NOMO-1 treated with DMSO at 0.1 percent for 48 hours (cell line): Measurements from ENCODE around the gene UBE2L6.

Experiments
- DNase-seq: peaks from one replicate; lab custom pipeline; 2025; ENCODE audit not compliant: unreplicated experiment; lab: John Stamatoyannopoulos, UW

UBE2L6 gene

GRCh38 chr11:57567515-57568329, at the start of gene UBE2L6:
UBE2L6 (minus strand) TSS chr11:57567672; CDS start chr11:57567611, 61 bp downstream.
- DNase-seq: peak; percentile 30

GRCh38 chr11:57616595-57616994, 49.1 kb upstream of the UBE2L6 start:
- DNase-seq: no peak

GRCh38 chr11:57615308-57615707, 47.8 kb upstream of the UBE2L6 start:
- no peak for DNase-seq

- DNase-seq: no peak
Observed at GRCh38 chr11:57614234-57614772, 46.8 kb upstream of the UBE2L6 start.

GRCh38 chr11:57610170-57610569, 42.7 kb upstream of the UBE2L6 start:
- no peak for DNase-seq

GRCh38 chr11:57605028-57605420, 37.6 kb upstream of the UBE2L6 start:
- no peak for DNase-seq

DNA sequence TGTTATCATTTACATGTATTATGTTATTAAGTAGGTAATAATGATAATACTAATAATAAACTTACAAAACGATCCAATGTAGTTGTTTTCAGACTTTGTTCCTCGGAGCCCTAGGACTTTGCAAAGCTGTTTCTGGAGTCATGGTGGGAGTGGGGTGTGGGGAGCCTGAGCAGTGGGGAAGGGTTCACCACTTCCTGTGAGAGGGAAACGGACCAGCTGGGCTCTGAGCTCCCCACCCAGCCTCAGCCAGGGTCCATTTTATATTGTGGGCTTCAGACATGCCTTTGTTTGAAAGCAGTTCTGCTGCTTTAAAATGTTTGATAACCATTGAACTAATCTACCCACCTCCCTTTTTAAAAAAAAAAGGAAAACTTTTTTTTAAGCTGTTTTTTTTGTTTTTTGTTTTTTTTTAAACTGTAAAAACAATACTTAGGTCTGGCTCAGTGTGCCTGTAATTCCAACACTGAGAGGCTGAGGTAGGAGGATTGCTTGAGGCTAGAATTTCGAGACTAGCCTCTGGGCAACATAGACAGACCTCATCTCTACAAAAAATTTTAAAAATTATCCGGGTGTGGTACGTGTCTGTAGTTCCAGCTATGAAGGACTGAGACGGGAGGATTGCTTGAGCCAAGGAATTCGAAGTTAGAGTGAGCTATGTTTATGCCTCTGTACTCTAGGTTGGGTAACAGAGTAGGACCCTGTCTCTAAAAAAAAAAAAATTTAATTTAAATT, 37.0 kb upstream of the UBE2L6 start:
- no peak for DNase-seq

- DNase-seq: no peak
Observed at GRCh38 chr11:57601297-57601696, 33.8 kb upstream of the UBE2L6 start.

DNA sequence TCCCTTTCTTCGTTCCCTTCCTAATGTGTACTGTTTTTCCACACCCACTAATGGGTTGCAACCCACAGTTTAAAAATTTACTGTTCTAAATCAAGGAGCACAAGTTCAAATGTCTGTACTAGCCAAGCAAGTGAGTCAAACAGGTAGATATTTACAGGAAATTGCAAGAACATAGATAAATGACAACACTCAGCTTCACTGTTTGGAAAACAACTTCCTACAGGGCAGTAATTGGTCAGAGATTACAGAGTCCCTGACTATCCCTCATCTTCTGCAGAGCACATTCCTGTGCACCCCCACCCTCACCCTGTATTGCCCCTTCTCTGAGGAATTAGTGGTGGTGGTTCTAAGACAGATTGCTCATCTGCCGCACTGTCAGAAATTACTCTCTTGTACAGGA, 31.9 kb upstream of the UBE2L6 start:
- DNase-seq: no peak

DNA sequence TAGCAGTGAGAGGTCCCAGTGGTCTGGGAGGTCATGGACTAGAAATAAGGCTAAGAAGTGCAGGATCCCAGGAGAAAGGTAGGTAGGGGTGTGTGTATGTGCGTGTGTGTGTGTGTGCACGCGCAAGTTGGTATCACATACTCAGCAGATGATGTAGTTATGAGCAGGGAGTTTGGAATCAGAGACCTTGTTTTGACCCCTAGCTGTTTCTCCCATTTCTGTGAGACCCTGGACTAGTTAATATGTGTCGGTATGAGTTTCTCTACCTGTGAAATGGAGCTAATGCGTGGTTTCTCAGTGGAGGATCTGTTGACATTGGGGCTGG, 31.3 kb upstream of the UBE2L6 start:
- DNase-seq: no peak

DNA sequence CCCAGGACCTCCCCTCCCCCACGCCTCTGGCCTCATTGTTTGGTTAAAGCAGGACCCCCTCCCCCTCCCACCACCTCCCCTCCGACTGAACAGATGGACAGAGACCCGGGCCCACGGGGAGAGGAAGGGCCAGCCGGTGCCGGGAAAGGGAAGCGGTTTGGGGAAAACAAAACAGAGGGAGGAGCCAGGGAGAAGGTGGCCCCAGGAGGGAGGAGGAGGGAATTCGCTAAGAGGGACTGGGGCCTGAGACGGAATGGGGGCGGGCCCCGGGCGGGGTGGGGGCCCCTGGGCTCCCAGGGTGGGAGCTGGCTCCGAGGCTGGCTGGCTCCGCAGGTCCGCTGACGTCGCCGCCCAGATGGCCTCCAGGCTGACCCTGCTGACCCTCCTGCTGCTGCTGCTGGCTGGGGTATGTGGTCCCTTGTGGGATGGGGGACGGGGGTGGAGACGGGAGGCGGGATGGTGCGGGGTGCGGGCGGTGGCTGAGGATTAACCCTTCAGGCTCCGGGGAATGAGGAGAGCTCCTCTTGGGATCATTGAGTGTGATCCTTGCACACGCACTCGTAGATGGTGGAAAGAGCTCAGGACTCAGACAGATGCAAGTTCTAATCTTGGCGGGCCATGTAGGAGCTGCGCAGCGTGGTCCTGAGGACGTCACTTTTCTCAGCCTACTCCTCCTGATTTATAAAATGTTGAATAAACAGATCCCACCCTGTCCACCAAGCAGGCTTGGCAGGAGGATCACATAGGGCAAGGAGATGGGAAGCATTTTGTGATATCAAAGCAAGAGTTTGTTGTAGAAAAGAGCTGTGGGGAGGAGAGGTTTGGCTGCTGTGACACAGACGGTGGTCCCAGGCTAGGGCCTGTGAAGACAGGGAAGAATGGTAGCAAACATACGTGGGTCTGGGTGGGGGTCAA, 30.7 kb upstream of the UBE2L6 start:
- DNase-seq: no peak

- no peak for DNase-seq
Observed at GRCh38 chr11:57597461-57597915, 30.0 kb upstream of the UBE2L6 start, which contains the start of gene SERPING1. SERPING1 (plus strand) TSS chr11:57597685; CDS start chr11:57598271, 586 bp downstream.

DNA sequence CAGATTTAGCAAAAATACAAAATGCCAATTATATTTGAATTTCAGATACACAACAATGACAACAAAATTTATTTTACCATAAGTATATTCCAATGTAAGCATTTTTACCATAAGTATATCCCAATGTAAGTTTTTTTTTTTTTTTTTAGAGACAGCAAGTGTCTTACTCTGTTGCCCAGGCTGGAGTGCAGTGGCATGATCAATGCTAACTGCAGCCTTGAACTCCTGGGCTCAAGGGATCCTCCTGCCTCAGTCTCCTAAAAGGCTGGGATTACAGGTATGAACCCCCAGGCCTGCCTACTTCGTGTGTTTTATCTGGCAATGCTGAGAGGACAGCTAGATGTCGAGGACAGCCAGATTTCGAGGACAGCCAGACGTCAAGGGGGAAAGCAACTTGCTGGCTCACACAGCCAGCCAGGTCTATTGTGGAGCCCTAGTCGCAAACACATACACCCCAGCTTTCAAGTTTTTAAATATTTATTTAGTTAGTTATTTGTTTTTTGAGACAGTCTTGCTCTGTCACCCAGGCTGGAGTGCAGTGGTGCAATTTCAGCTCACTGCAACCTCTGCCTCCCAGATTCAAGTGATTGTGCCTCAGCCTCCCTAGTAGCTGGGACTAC, 28.9 kb upstream of the UBE2L6 start:
- no peak for DNase-seq

DNA sequence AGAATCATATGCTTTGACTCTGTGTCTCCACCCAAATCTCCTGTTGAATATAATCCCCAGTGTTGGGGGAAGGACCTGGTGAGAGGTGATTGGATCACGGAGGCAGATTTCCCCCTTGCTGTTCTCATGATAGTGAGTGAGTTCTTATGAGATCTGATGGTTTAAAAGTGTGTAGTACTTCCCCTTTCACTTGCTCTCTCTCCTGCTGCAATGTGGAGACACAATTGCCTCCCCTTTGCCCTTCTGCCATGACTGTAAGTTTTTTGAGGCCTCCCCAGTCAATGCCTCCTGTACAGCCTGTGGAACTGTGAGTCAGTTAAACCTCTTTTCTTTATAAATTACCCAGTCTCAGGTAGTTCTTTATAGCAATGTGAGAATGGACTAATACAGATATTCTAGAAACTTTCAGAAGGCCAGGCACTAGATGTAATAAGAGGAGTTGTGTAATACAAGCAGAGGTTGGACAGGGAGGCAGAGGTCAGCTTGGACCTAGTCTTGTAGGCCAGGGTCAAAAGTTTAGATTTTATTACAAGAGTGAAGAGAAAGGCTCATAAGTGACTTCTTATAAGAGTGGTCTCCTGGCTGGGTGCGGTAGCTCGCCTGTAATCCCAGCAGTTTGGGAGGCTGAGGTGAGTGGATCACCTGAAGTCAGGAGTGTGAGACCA, 20.7 kb upstream of the UBE2L6 start:
- peak; percentile 47 for DNase-seq

GRCh38 chr11:57586711-57587245, 19.3 kb upstream of the UBE2L6 start:
- no peak for DNase-seq

DNA sequence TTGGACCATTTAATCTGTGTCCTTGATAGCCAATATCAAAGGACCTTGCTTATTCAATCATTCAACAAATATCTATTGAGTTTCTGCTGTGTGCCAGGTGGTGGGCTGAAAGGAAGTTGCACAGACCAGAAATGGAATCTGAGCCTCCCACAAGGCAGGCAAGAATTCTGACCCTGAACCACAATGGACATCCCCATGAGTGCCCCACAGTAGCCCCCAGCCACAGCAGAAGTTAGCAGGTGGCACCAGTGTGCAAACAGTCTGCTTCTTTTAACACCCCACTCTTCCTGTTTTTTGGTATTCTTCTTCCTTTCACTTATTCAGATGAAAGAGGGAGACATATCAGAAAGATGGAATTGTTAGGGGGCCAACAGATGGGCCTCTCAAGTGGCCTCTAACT, 17.8 kb upstream of the UBE2L6 start:
- no peak for DNase-seq

GRCh38 chr11:57584341-57584740, 16.9 kb upstream of the UBE2L6 start:
- DNase-seq: no peak

DNA sequence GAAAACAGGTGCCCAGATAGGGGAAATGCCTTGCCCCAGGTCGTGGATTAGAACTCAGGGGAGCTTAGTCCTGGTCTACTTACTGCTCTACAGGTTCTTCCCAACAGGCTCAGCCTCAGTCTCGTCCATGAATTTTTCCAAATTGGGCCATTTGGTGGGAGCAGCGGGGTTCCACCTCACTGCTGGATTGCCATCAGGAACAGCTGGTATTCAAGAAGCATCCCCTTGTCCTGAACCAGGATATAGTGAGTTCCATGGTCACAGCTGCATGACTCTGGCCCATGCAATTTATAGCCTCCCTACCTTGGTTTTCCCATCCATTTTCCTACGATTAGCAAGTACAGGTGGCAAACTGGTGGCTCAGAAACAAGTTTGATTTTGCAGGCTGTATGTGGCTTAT, 6.6 kb upstream of the UBE2L6 start:
- DNase-seq: no peak

DNA sequence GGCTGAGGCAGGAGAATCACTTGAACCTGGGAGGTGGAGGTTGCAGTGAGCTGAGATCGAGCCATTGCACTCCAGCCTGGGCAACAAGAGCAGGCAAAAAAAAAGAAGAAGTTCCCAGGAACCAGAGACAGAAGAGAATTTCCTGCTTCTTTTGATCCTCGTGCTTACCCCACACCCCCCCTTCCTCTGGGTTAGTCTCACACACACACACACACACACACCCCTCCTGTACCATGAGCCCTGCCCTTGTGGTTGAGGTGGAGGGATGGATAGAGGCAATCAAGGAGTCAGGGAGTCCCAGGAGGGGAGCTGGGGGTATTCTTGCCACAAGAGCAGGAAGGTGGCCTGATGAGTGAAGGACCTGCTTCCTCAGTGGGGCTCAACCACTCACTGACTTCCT, 4.1 kb upstream of the UBE2L6 start:
- peak; percentile 4 for DNase-seq

DNA sequence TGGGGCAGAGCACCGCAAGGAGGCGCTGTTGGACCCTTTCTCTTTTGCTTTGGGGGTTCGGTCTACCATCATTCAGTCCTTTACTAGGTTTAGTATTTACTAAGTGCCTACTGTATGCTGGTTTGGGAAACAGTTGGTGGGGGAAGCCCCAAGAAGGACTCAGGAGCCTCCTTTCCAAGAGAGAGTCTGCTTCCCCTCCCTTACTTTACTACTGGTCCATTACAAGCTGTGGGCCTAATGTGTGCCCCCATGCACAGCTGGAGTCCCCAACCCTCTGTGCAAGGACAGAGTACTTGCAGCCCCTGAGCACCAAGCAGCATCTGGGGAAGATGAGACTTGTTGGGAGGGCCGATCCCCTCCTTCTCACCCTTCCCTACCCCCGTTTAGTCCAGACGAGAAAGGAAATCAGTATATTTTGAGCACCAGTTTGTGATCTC, 876 bp upstream of the UBE2L6 start:
- DNase-seq: peak; percentile 66
